Umbilical cord (tissue), 2 donors: ENCODE data around the gene MAP3K4. TPM values are rescaled to one million over a fixed set of nuclear protein-coding genes. Genes with fewer than 3 reads are reported as not detected.

Experiments
- DNase-seq: peaks from one replicate; pipeline ENCODE4 v3.0.0-alpha.2; 2015; ENCODE audit warnings: low spot score
- total RNA-seq: library from RNA; depleted of rRNA; stranded (reverse); fragments of >200 nt; gene quantifications from one replicate; pipeline ENCODE4 v1.2.3, GENCODE V29; 2014; ENCODE audit warnings: low replicate concordance; ENCODE audit not compliant: insufficient read depth

Gene MAP3K4
- total RNA-seq, 1 donor from 2014 or later = 22.6 TPM

DNA sequence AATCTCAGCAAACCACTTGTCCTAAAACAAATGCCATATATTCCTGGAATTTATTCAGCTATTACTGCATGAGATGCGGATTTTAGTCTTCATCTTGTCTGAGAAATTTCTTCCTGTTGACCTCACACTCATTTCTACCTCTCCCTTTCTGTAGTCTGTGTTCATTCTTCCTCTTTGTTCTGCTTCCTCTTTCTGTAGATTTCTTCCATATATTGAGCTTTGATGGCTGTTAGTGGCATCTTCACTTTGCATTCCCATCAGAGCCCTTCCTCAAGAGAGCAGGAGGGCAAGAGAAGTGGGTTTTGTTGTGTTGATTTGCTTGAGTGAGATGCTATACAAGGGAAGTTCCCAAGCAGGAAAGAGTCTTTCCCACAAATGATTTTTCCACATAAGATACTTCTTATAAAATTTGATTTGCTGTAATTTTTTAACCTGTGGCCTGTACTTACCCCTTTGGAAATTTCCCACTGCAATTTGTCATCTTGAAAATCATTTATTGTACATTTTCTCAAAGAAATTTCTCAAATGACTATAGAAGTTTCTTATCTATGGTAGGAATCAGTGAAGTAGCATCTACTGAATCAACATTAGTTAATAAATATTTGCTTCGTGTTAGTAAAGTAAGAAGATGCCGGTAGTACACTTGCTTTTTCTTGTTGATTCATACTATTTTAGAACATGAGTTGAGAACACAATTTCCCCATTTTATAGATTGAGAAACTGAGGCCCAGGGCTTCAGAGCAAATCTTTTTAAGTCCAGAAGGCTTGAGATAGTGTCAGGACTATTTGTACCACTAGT, 43.8 kb downstream of the MAP3K4 start:
- DNase-seq = no peak

DNA sequence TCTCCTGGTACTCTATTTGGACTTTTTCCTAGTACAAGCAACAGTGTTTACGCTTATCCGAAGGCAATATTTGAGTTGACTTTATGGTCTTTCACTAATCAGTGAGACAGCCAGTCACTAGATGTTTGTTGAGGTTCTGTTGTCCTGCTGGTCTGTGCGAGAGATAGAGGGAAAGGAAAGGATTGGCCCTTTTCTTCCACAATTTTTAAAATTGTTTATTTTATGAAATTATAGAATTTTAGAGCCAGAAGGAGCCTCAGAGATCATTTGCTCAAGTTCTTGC, 44.4 kb downstream of the MAP3K4 start:
- no peak for DNase-seq

DNA sequence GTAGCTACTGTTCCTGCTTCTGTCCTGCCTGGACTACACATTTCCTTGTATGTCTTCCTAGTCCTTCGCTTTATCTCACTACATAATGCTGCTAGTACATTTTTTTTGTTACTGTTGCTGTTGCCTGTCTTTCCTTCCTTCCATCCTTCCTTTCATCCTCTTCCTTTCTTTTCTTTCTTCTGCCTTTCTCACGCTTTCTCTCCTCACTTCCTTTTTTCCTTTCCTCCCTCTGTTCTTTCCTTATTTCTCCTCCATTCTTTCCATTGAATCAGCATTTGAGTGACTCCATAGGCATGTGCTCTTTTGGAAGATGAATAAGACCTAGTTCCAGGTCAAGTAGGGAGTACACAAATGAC, 46.3 kb downstream of the MAP3K4 start:
- DNase-seq = no peak

DNA sequence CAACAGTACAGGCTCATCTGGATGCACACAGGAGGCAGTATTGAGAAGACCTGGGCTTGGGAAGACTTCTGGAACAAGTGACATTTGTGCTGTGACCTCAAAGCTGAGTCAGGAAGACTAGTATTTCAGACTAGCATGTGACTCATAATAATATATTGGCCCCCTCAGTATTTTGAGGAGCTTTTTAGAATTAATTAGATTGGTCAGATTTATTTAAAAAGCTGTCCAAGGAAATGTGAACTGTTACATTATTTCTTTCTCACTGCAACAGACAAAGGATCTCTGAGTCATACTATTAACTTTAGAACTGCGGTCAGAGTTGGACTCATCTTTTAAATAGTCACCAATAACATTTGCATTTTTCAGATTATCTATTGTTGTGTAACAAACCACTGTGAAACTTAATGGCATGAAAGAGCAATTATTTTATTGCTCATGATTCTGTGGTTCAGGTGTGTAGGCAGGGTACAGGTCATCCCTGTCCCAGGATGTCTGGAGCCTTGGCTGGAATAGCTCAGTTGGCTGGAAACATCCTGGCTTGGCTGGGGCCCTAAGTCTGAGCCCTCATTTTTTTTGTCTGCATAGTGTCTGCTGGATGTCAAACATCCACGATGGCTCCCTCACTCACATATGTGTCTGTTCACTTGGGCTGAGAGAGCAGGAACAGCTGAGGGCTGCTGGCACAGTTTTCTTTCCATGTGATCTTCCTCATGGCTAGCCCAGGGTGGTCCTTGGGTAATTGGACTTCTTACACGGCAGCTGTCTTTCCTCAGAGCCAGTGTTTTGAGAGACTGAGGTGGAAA, 46.9 kb downstream of the MAP3K4 start:
- no peak for DNase-seq

DNA sequence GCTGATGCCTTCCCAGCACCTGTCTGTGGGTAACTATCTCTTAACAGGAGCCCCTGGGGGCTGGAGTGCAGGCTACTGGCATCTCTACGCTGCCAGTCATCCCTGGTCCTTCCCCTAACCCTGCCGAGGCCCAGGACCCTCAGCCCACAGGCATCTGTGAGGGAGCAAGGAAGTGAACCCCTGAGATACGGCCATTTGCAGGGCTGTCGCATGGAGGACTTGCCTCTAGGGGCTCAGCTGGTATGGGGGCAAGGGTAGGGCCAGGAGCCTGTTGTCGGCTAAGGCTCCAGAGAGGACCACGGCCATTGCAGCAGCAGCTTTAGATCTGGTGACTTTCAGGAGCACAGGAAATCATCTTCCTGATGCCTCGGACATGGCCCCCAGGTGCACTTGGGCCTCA, 49.7 kb downstream of the MAP3K4 start:
- DNase-seq = no peak

DNA sequence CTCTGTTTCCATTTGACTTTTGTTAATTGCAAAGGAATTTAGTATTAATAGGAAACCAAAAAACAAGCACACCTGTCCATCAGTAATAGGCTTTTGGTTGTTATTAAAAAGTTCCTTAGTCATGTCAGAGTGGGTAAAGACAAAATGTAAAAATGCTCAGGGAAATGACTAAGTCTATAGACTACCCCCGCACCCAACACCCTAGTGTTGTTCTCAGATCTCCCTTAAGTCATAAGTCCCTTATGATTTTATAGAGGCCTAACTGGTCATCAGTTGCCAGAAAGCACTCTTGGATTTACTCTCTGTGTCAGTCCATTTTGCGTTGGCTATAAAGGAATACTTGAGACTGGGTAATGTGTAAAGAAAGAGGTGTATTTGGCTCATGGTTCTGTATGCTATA, 52.8 kb downstream of the MAP3K4 start:
- DNase-seq = no peak

DNA sequence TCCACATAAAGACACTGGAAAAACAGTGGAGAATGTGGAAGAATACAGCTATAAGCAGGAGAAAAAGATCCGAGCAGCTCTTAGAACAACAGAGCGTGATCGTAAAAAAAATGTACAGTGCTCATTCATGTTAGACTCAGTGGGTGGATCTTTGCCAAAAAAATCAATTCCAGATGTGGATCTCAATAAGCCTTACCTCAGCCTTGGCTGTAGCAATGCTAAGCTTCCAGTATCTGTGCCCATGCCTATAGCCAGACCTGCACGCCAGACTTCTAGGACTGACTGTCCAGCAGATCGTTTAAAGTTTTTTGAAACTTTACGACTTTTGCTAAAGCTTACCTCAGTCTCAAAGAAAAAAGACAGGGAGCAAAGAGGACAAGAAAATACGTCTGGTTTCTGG, 57.1 kb downstream of the MAP3K4 start:
- DNase-seq = peak; percentile 83

DNA sequence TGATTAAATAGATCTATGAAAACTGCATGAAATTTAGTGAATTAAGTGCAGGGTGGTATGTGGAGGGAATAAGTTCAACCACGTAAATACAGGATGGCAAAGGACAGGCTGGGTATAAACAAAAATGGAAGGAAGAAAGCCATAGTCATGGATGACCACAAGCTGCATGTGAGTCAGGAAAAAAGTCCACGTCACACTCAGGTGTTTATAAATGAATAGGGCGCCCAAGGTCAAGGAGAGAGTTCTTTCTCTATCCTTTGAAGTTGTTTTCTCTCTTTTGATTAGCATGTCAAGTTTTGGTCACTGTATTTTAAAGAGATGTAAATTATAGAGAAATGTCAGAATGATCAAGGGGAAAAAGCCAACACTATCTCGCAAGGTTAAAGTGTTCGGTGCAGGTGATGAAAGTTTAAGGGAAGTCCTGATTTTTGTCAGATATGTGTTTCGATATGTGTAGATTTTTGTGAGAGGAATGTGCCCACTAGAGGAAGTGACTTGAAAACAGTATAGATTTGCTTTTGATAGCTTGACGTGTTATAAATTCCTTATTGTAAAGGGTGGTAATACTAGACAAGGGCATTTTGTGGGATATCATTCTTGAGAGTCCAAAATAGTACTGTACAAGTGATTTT, 58.7 kb downstream of the MAP3K4 start:
- no peak for DNase-seq

DNA sequence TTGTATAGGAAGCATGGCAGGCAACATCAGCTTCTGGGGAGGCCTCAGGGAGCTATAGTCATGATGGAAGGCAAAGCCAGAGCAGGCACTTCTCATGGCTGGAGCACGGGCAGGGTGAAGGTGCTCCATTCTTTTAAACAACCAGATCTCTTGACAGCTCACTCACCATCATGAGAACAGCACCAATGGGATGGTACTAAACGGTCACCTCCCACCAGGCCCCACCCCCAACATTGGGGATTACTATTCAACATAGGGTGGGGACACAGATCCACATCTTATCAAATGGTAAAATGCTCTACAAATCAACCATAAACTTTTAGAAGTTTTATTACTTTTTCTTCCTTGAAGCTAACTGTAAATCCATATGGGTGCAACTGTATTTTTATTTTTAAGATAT, 61.5 kb downstream of the MAP3K4 start:
- DNase-seq = no peak

DNA sequence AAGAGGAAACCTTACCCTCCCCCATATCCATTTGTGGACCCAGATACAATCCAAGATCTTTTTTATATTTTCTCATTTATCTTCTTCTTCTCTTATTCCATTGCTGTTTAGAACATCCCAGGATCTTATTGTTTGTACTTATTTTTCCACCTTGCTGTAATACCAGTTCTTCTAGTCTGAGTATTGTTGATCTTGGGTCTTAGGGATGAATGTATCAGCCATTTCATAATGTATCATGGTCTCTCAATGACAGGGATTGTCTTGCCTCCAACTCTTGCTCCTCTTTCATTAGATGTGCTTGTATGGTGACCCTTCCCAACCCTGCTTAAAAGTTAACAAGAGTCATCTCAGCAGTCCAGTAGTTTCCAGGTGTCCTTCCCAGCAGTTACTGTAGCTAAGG, 63.3 kb downstream of the MAP3K4 start:
- no peak for DNase-seq

DNA sequence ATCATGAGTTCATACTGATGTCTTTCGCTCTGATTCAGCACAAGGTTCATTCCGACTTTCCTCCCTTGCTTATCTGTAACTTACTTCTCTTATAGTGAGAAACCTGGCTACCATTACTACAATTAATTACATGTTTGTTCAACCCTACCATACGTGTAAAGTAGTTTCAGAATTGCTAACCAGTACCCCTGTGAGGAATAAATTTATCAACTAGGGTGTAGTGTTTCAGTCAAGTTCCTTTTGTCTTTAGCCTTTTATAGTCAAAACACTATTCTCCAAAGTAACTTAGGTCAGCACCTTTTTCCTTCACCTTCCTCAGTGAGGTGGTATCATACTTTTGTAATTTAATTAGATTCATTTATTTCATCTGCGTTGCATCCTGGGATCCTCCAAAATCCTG, 64.9 kb downstream of the MAP3K4 start:
- no peak for DNase-seq

DNA sequence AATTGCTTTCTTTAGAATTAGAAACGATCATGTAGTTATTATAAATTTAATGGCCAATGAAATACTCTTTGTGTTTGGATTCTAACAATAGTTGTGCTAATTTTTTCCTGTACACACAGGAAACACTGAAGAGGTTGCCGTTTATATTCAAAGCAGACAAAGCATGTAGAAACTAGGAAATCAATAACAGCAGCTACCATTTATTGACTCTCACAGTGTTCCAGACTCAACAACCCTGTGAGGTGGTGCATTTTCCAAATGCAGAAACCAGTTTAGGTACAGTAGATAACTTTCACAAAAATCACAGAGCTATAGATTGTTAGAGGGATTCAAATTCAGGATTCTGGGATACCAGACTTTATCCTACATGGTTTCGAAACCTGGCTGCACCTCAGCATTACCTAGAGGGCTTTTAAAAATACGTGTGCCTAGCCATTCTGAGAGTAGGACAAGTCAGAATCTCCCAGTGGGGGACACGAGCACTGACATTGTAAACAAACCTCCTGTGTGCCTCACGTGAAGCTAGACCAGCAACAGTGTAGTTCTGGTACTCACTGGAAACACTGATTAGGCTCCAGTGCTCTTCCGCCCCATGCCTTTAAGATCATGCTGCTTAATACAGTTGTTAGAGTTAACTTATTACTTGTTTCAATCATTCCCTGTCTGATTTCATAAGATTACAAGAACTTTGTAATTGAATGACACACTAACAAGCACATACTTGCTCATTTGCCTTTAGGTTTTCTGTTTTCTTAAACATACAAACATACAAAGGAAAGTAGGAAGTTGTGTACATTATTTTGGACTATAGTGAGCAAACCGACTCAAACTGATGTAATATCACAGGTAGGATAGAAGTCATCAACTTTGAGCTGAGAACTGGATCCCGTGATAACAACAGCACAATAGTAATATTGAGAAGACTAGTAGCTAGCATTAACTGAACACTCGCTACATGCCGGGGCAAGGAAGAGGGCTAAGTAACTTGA, 65.8 kb downstream of the MAP3K4 start:
- no peak for DNase-seq

DNA sequence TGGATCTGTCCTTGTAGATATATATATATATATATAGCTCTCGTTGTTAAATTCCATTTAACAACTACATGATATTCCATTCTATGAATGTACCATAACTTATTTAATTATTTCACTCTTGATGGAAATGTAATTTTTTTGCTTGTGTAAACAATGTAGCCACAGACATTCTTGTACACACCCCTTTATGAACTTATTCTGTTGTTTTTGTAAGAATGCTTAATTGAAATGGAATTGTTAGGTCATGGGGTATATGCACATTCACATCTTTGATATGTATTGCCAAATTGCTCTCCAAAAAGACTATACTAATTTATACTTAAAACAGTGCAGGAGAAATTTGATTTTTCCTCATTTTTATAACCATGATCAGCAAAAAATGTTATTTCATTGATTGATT, 67.2 kb downstream of the MAP3K4 start:
- no peak for DNase-seq

DNA sequence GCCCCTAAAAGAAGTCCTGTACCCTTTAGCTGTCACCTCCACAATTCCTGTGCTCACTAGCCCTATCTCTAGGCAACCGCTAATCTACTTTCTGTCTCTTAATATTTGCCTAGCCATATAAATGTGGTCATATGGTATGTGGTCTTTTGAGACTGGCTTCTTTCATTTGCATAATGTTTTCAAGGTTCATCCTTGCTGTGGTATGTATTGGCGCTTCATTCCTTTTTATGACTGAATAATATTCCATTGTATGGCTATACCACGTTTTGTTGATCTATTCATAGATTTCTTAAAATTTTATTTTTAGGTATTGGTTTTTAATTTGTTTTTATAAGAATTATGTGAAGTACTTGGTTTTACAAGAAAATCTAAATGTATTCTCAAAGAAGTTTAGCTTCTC, 70.0 kb downstream of the MAP3K4 start:
- no peak for DNase-seq

DNA sequence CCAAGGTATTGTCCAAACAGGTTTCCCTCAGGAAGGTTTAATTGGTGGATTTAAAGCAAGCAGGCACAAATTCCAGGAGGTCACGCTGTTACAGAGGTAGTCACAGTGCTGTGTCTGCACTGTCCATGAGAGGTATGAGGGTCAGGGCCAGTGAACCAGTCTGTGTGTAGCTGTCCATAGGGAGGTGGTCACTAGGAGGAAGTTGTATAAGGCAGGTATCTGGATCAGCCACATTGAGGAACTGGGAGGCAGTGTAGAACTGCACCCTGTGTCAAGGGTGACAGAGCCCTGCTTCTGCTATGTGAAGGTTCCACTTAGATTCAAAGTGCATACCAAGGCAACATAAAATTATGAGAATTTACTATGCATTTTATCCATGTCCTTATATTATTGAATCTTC, 73.3 kb downstream of the MAP3K4 start:
- DNase-seq = no peak

DNA sequence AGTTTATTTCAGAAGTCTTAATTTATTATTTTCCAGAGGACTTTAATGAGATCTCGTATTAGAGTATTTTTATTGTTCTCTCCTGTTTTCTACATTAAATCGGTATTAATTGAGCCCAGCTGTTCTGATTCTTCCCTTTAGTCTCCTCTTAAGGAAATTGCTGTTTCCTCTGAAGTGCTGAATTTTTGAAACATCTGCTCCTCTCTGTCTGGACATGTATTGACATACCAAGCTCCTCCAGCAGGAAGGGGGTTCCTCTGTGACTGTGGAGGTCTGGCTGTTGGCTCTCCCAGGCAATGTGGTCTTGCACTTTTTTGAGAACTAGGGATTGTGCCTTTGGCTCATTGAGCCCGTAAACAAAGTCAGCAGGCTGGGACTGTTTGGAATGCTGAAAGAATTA, 74.9 kb downstream of the MAP3K4 start:
- no peak for DNase-seq

DNA sequence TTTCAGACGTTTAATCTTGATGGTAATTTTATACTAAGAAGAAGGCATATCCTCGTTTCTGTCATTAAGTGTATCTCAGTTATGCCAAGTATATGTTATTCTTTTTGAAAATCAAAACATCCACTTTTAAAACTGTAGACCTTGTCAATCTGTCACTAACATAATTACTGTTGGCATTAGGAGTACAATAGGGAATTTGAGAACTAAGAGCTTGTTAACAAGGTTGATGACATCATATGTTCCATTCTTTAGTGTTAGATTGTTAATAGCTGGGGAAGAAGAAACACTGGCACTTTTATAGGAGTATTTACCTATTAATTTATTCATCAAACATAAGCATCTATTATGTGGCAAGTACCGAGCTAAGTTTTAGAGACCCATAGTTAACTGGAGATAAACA, 76.2 kb downstream of the MAP3K4 start:
- DNase-seq = no peak

DNA sequence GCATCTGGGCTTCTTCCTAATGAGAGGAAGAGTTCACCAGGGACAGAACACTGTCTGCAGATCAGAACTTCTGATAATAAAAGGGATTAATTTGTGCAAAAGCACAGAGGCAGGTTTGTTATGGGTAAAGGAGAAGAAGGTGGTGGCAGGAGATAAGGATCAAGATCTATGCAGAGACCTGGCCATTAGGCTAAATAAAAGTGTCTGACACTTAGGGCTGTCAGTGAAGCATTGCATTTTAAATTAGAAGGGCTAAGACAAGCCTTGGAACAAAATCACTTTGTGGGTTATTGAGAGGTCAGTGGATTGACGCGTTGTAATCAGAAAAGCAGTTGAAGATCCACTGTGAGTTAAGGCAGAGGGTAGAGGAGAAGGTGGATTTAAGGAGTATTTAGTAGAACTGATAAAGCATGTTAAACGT, 76.8 kb downstream of the MAP3K4 start:
- peak; percentile 31 for DNase-seq

DNA sequence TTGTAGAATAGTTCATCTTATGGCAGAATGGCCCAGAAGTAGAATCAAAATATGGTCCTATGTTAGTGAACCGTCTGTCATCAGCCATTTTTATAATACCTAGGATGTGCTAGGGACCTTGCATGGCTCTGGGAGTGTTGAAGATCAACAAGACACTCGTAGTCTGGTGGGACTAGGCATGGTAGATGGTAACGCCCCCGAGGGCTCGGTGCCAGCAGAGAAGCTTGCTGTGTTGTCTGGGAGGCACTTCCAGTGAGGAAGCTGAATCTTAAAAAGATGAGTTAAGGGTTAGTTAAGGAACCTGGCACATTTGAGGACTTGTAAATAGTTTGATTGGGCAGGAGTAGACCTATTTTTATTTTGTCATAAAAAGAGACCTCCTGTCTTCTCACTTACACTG, 82.4 kb downstream of the MAP3K4 start:
- no peak for DNase-seq

DNA sequence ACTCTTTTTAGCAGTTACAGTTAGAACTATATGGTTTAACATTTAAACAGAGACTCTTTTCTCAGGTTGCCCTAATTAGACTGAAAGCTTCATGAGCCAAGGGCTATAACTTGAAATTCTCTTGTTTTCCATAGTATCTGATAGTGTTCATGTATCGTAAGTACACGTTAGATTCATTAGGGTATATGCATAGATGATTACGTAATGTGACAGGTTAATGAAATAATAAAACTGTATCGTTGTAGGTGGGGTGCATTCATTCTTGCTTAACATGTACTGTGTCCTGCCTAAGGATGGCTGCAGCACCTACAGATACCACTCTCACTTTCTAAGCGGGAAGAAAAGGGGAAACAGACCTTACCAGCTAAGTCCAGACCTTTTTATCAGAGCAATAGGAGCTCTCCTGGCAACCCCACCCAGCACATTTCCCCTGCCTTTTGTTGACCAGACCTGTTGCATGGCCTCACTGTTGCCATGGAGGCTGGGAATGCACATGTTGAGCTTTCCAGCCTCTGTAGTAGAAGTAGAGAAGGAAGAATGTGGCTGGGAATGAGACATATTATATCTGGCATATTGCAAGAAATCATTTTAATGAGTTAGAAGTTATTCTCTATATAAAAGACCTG, 83.0 kb downstream of the MAP3K4 start:
- DNase-seq = no peak

DNA sequence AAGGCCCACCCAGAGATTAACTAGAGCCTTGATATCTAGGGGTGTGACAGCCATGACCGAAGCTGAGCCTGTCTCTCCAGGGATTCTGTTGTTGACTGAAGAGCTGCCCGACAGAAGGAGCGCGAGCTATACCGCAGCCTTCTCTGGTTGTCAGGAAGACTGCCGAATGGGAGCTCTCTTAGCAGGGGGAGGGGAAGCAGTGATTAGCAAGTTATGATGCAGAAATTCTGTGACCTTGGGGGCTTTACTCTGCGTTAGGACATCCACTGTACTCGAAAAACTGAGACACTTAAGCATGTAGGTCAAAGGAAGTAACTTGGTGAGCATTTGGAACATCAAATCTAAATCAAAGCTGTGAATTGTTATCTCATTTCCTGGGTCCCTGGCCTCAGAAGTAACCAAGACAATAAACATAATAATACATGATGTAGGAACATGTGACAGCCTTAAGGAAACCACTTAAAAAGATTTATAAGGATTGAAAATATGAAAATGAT, 84.7 kb downstream of the MAP3K4 start:
- DNase-seq = peak; percentile 53
